ENCODE measurements around the gene ZSWIM8. TPM values are rescaled to one million over a fixed set of nuclear protein-coding genes. Genes with fewer than 3 reads are reported as not detected.

Gene ZSWIM8
- total and polyA plus RNA-seq, 2 experiments from 2014 or later = 101 to 103 TPM

DNA sequence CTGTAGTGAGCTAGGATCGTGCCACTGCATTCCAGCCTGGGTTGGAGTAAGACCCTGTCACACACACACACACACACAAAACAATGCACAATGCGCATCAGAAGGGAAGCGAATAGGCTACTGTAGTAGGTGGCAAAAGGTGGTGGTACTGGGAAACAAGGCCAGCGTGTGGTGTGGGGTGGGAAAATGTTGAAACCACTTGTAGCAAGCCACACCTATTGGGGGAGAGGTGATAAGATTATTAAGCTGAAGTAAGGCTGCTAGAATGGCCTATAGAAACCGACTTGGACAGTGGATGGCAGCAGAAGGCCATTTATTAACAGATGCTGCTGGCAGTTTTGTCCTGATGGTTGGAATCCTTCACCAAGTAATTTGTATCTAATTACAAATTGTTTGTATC, 10.8 kb upstream of the ZSWIM8 start:
- Histone ChIP-seq H3K27me3 (no peaks in the 10 kb centered on the region), H3K27ac (no peak overlapping the region), H3K79me2 (peaks cover 63% of the 10 kb centered on the region), H4K20me1 (ENCODE audit: insufficient read depth, poor library complexity, severe bottlenecking) (no peaks in the 10 kb centered on the region), H3K9me3 (ENCODE audit: low read depth) (no peaks in the 10 kb centered on the region), H2AFZ (no peak overlapping the region), H3K9me2 (replicated peaks; ENCODE audit: insufficient read depth) (no peaks in the 10 kb centered on the region), H3K4me3 (no peak overlapping the region), H3K36me3 (replicated peaks; ENCODE audit: insufficient read depth, low read depth) (no peaks in the 10 kb centered on the region), H3K4me2 (peak overlapping the region; percentile 87), H3K4me1 (ENCODE audit: insufficient read depth) (peaks cover 25% of the 10 kb centered on the region)
- TF ChIP-seq, protein P1, sequence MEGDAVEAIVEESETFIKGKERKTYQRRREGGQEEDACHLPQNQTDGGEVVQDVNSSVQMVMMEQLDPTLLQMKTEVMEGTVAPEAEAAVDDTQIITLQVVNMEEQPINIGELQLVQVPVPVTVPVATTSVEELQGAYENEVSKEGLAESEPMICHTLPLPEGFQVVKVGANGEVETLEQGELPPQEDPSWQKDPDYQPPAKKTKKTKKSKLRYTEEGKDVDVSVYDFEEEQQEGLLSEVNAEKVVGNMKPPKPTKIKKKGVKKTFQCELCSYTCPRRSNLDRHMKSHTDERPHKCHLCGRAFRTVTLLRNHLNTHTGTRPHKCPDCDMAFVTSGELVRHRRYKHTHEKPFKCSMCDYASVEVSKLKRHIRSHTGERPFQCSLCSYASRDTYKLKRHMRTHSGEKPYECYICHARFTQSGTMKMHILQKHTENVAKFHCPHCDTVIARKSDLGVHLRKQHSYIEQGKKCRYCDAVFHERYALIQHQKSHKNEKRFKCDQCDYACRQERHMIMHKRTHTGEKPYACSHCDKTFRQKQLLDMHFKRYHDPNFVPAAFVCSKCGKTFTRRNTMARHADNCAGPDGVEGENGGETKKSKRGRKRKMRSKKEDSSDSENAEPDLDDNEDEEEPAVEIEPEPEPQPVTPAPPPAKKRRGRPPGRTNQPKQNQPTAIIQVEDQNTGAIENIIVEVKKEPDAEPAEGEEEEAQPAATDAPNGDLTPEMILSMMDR (IDR thresholded peaks at IDR 0.05; ENCODE audit: poor library complexity) = peak; percentile 19
- no peak for TF ChIP-seq EZH2 (IDR thresholded peaks at IDR 0.05; ENCODE audit: borderline replicate concordance)
- peak; percentile 20 for DNase-seq (ENCODE audit: low spot score)
- 55% methylated on average over 5 of the region's 5 CpGs for WGBS (ENCODE audit: low lambda C conversion rate, missing lambda C conversion rate)

DNA sequence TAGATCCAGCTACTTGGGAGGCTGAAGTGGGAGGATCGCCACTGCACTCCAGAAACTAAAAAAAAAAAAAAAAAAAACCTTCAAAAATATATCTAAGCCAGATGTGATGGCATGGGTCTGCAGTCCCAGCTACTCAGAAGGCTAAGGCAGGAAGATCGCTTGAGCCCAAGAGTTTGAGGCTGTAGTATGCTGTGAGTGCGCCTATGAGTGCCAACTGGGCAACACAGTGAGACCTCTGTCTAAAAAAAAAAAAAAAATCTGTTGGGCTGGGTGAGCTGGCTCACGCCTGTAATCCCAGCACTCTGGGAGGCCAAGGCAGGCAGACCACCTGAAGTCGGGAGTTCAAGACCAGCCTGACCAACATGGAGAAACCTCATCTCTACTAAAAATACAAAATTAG, 6.4 kb upstream of the ZSWIM8 start:
- TF ChIP-seq EZH2 (IDR thresholded peaks at IDR 0.05; ENCODE audit: borderline replicate concordance) (no peak), EZH2phosphoT487 (IDR thresholded peaks at IDR 0.05; ENCODE audit: low read depth, severe bottlenecking, unreplicated experiment) (no peak)
- TF ChIP-seq, protein P1 (IDR thresholded peaks at IDR 0.05; ENCODE audit: poor library complexity) = no peak
- no peaks in the 10 kb centered on the region for H4K20me1 ChIP-seq (ENCODE audit: insufficient read depth, poor library complexity, severe bottlenecking)
- 96% methylated on average over 5 of the region's 5 CpGs for WGBS (ENCODE audit: low lambda C conversion rate, missing lambda C conversion rate)
- no peak overlapping the region for H2AFZ ChIP-seq
- no peak overlapping the region for H3K4me2 ChIP-seq
- peaks cover 92% of the 10 kb centered on the region for H3K79me2 ChIP-seq
- H3K9me2 ChIP-seq (replicated peaks; ENCODE audit: insufficient read depth) = no peaks in the 10 kb centered on the region
- no peaks in the 10 kb centered on the region for H3K9me3 ChIP-seq (ENCODE audit: low read depth)
- H3K27me3 ChIP-seq = no peaks in the 10 kb centered on the region
- H3K4me3 ChIP-seq = no peak overlapping the region
- H3K4me1 ChIP-seq (ENCODE audit: insufficient read depth) = peaks cover 21% of the 10 kb centered on the region
- no peaks in the 10 kb centered on the region for H3K36me3 ChIP-seq (replicated peaks; ENCODE audit: insufficient read depth, low read depth)
- H3K27ac ChIP-seq = no peak overlapping the region
- no peak for DNase-seq (ENCODE audit: low spot score)

DNA sequence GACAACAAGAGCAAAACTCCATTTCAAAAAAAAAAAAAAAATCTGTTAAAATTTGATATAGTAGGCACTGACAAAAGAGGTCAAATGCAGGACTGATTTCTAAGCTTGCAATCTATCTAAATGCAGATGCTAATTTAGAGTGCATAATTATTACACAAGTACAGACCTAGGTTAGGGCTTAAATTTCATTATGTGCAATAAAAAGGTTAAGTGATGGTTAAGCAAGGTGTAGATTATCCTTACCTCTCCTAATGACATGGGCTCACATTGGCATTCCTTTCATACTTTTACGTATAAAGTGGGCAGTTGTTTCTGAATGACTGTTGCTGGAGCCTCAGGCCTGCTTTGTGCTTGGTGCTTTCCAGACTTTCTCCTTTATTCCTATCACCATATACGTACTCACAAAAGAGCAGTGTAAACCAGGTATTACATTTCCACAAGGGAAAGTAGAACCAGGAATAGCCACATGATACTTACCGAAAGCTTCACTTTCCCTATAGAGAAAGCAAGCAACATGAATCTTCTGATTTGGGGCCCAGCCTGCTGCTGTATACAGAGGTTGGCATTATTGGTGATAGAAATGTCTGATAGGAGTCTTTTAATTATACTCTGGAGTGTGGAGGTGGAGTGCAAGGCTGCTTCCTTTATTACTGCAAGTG, 5.7 kb upstream of the ZSWIM8 start:
- WGBS (ENCODE audit: low lambda C conversion rate, missing lambda C conversion rate) = 73% methylated on average over 3 of the region's 3 CpGs
- H3K4me2 ChIP-seq = no peak overlapping the region
- H3K9me3 ChIP-seq (ENCODE audit: low read depth) = no peaks in the 10 kb centered on the region
- TF ChIP-seq EZH2phosphoT487 (IDR thresholded peaks at IDR 0.05; ENCODE audit: low read depth, severe bottlenecking, unreplicated experiment) (no peak), EZH2 (IDR thresholded peaks at IDR 0.05; ENCODE audit: borderline replicate concordance) (no peak)
- TF ChIP-seq, protein P1 (IDR thresholded peaks at IDR 0.05; ENCODE audit: poor library complexity) = no peak
- H3K27ac ChIP-seq = no peak overlapping the region
- H3K4me1 ChIP-seq (ENCODE audit: insufficient read depth) = peaks cover 16% of the 10 kb centered on the region
- no peaks in the 10 kb centered on the region for H3K9me2 ChIP-seq (replicated peaks; ENCODE audit: insufficient read depth)
- H3K36me3 ChIP-seq (replicated peaks; ENCODE audit: insufficient read depth, low read depth) = no peaks in the 10 kb centered on the region
- peaks cover 92% of the 10 kb centered on the region for H3K79me2 ChIP-seq
- H3K4me3 ChIP-seq = no peak overlapping the region
- H2AFZ ChIP-seq = no peak overlapping the region
- H4K20me1 ChIP-seq (ENCODE audit: insufficient read depth, poor library complexity, severe bottlenecking) = no peaks in the 10 kb centered on the region
- DNase-seq (ENCODE audit: low spot score) = no peak
- no peaks in the 10 kb centered on the region for H3K27me3 ChIP-seq

Measured in hepatocyte (in vitro differentiated cells).